ENCODE data around the gene RRP1. TPM values are rescaled to one million over a fixed set of nuclear protein-coding genes. Genes with fewer than 3 reads are reported as not detected.

Gene RRP1
- total and polyA plus RNA-seq, 9 of the 15 experiments (the other 6 are each of a cell fraction or from before 2014, with no cell fraction given): 0.89 to 105 (median 51.6) TPM

DNA sequence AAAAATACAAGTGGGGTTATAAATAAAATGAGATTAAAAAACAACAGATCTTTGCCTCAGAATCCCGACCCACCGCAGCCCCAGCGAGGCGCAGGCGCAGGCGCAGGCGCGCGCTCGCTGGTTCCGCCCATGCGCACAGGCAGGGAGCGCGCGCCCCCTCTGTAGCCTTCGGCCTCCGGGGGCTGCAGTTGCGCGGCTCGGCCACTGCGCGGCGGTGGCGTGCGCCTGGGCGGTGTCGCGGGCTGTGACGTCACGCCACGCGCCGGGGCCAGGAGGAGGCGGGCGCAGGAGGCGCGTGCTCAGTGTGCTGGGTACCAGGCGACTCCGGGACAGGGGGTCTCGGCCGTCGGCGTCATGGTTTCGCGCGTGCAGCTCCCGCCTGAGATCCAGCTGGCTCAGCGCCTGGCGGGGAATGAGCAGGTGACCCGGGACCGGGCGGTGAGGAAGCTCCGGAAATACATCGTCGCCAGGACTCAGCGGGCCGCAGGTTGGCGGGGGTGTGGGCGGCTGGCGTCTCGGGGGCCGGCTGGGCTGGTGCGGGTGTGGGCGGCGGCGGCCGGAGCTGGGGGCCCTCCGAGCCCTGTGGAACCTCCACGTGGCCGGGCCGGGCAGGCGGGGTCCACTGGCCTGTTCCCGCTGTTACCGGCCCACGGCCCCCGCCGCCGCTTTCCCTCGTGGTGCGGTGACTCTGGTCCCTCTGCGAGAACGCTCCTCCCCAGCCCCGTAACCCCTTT is at the start of gene RRP1 (continued):
- TF ChIP-seq ARID4B (CRISPR knock-in tag; IDR thresholded peaks at IDR 0.05) (peak; percentile 99), RBBP5 (IDR thresholded peaks at IDR 0.05; ENCODE audit: borderline replicate concordance, insufficient read depth, low read length, poor library complexity, severe bottlenecking) (peak; percentile 87), CC2D1A (IDR thresholded peaks at IDR 0.05) (no peak), EP400 (IDR thresholded peaks at IDR 0.05) (peak; percentile 98), CTBP1 (IDR thresholded peaks at IDR 0.05; ENCODE audit: borderline replicate concordance) (peak; percentile 97), TEAD1 (CRISPR knock-in tag; IDR thresholded peaks at IDR 0.05) (peak in 1 of 2 experiments; percentile 93; a peak in 2 of 4 replicates), E2F6 (IDR thresholded peaks at IDR 0.05; ENCODE audit: borderline replicate concordance in 1 of 2, extremely low read depth in 1 of 2, insufficient read depth in 1 of 2, insufficient read length in 1 of 2, low read depth in 1 of 2, low read length in 1 of 2, poor library complexity in 1 of 2, severe bottlenecking in 1 of 2) (peak; percentile 74 to 86), ZNF75A (CRISPR knock-in tag; IDR thresholded peaks at IDR 0.05) (no peak), ZNF316 (IDR thresholded peaks at IDR 0.05) (no peak), NR3C1 (CRISPR knock-in tag; IDR thresholded peaks at IDR 0.05) (peak; percentile 84; the same call in 1 of the 2 replicates), CEBPB (tag; IDR thresholded peaks at IDR 0.05) (no peak), KLF13 (tag; IDR thresholded peaks at IDR 0.05; ENCODE audit: borderline replicate concordance, low read depth) (peak; percentile 97), CTCF (IDR thresholded peaks at IDR 0.05 in 2 of 3, conservative IDR thresholded peaks at IDR 0.05 in 1 of 3; ENCODE audit: insufficient read depth in 2 of 3, low read depth in 1 of 3, low read length in 3 of 3) (peak; percentile 97 to 99 (median 98)), STAG1 (CRISPR knock-in tag; IDR thresholded peaks at IDR 0.05; ENCODE audit: borderline replicate concordance) (peak; percentile 63; the same call in 1 of the 2 replicates), ZFX (CRISPR knock-in tag; IDR thresholded peaks at IDR 0.05) (peak; percentile 81), STAT6 (CRISPR knock-in tag; IDR thresholded peaks at IDR 0.05) (peak; percentile 84; the same call in 1 of the 2 replicates)

All from K562 (cell line).